ENCODE data around the gene VAC14.

Gene VAC14

GRCh38 chr16:70642633-70643032, 158.3 kb downstream of the VAC14 start:
- DNase-seq (ENCODE audit: low read depth): no peak

- no peak for DNase-seq (ENCODE audit: low read depth)
Measured at GRCh38 chr16:70638814-70639792, 161.9 kb downstream of the VAC14 start.

Measured in stimulated activated CD8-positive, alpha-beta memory T cell treated with anti-CD3 and anti-CD28 coated beads, Interleukin-15, amount 100 ng/mL, for 24 hours (primary cell).